Endothelial cell of umbilical vein (primary cell): Measurements from ENCODE around the gene SH2D3C. TPM values are rescaled to one million over a fixed set of nuclear protein-coding genes. Genes with fewer than 3 reads are reported as not detected.

Source experiments
- BruUV-seq: library from RNA; stranded (reverse); fragments of 400-500 nt; replicated peaks from 2 replicates; lab custom pipeline; 2021; lab: Mats Ljungman, UMichigan
- CTCF ChIA-PET: fragments of 300-600, 350-600 bp; sonication (Branson Sonifier 250); formaldehyde crosslinking; loops from one replicate; lab custom pipeline; 2021; ENCODE audit warnings: antibody characterized with exemption, inconsistent platforms; lab: Charles Lee
- POLR2A ChIA-PET: fragments of 300-600, 350-600 bp; sonication (Branson Sonifier 250); formaldehyde crosslinking; loops from one replicate; lab custom pipeline; 2021; ENCODE audit warnings: antibody characterized with exemption, inconsistent platforms; lab: Charles Lee
- DNase-seq: peaks from one replicate; pipeline ENCODE4 v3.0.0-alpha.2; 2011; ENCODE audit warnings: low read depth, low spot score
- FAIRE-seq: peaks from 2 replicates; lab custom pipeline; 2011; peaks lifted over from hg19 to GRCh38; lab: Jason Lieb, UNC
- H2AFZ ChIP-seq: 2 replicates; pipeline ENCODE4 v1.6.0; 2012; ENCODE audit warnings: low read depth, low read length, control low read depth, inconsistent platforms
- H3K27ac ChIP-seq: 2 replicates; pipeline ENCODE4 v1.5.1; 2011; ENCODE audit warnings: low read depth, mild to moderate bottlenecking, control low read depth, low read length, moderate library complexity; ENCODE audit not compliant: insufficient read depth
- H3K27me3 ChIP-seq, 2 experiments: 2 replicates each; pipeline versions ENCODE4 v1.6.0 to v1.6.1; 2011; ENCODE audit warnings: low read length in 2 of 2, mixed read lengths in 1 of 2; ENCODE audit not compliant: control insufficient read depth in 2 of 2, insufficient read depth in 2 of 2
- H3K36me3 ChIP-seq, 2 experiments: 2 replicates in 1 of 2; 3 replicates in 1 of 2; pipeline ENCODE4 v1.5.1; 2011; ENCODE audit warnings: low read length in 2 of 2, mild to moderate bottlenecking in 1 of 2, moderate library complexity in 1 of 2; ENCODE audit not compliant: control insufficient read depth in 2 of 2, insufficient read depth in 2 of 2; ENCODE audit errors: extremely low read depth in 1 of 2
- H3K4me1 ChIP-seq: 3 replicates; pipeline ENCODE4 v1.5.1; 2011; ENCODE audit warnings: mild to moderate bottlenecking, low read length; ENCODE audit not compliant: control insufficient read depth, insufficient read depth; ENCODE audit errors: extremely low read depth
- H3K4me2 ChIP-seq: 2 replicates; pipeline ENCODE4 v1.6.1; 2011; ENCODE audit warnings: low read length, control low read depth, mixed read lengths; ENCODE audit not compliant: insufficient read depth
- H3K4me3 ChIP-seq, 3 experiments: fragments of 200-600 bp in 1 of 3; sonication (generic), shearing (Covaris generic) in 1 of 3; replicated peaks in 1 of 3; 2 replicates each; pipeline ENCODE4 v1.5.1; 2011 to 2016; ENCODE audit warnings: control low read depth in 3 of 3, low read length in 3 of 3, mild to moderate bottlenecking in 2 of 3, inconsistent platforms in 1 of 3, low read depth in 1 of 3, moderate library complexity in 1 of 3; ENCODE audit not compliant: insufficient read depth in 1 of 3
- H3K79me2 ChIP-seq: 2 replicates; pipeline ENCODE4 v1.6.0; 2012; ENCODE audit warnings: low read length, inconsistent platforms; ENCODE audit not compliant: control insufficient read depth, insufficient read depth
- H3K9ac ChIP-seq: replicated peaks from 2 replicates; pipeline ENCODE3; 2011; ENCODE audit warnings: low read length, control low read depth; ENCODE audit not compliant: insufficient read depth; ENCODE audit errors: extremely low read depth
- H3K9me1 ChIP-seq: replicated peaks from 3 replicates; pipeline ENCODE4 v1.6.0; 2011; ENCODE audit warnings: mild to moderate bottlenecking, low read length; ENCODE audit not compliant: control insufficient read depth, insufficient read depth; ENCODE audit errors: extremely low read depth
- H3K9me3 ChIP-seq: replicated peaks from 2 replicates; pipeline ENCODE4 v1.5.1; 2012; ENCODE audit warnings: low read length, inconsistent platforms; ENCODE audit not compliant: control insufficient read depth, insufficient read depth
- H4K20me1 ChIP-seq: replicated peaks from 2 replicates; pipeline ENCODE3; 2011; ENCODE audit warnings: mild to moderate bottlenecking, low read length; ENCODE audit not compliant: control insufficient read depth, insufficient read depth; ENCODE audit errors: extremely low read depth
- CTCF ChIP-seq, 2 donors: IDR thresholded peaks; 1 replicate in 1 of 2; 2 replicates in 1 of 2; pipeline ENCODE4 v1.5.1; 2011; ENCODE audit warnings: low read length in 2 of 2, mild to moderate bottlenecking in 2 of 2, moderate library complexity in 2 of 2, control low read depth in 1 of 2, inconsistent platforms in 1 of 2, low read depth in 1 of 2; ENCODE audit not compliant: insufficient read depth in 1 of 2; ENCODE audit errors: extremely low read depth in 1 of 2
- EZH2 ChIP-seq: IDR thresholded peaks from 2 replicates; pipeline ENCODE4 v1.6.1; 2012; ENCODE audit warnings: borderline replicate concordance, low read depth, mild to moderate bottlenecking, moderate library complexity, low read length, inconsistent platforms; ENCODE audit not compliant: severe bottlenecking
- FOS ChIP-seq: IDR thresholded peaks from 2 replicates; pipeline ENCODE4 v1.6.1; 2011; ENCODE audit warnings: mild to moderate bottlenecking, low read length, moderate library complexity, borderline replicate concordance; ENCODE audit not compliant: insufficient read depth
- GATA2 ChIP-seq: IDR thresholded peaks from 2 replicates; pipeline ENCODE4 v1.7.0; 2011; ENCODE audit warnings: low read depth, mild to moderate bottlenecking, moderate library complexity, mixed read lengths, low read length; ENCODE audit not compliant: insufficient read length, insufficient read depth
- JUN ChIP-seq: IDR thresholded peaks from 2 replicates; pipeline ENCODE4 v1.6.1; 2011; ENCODE audit warnings: borderline replicate concordance, low read depth; ENCODE audit not compliant: insufficient read length, insufficient read depth
- MAX ChIP-seq: IDR thresholded peaks from 2 replicates; pipeline ENCODE4 v1.6.1; 2011; ENCODE audit not compliant: insufficient read depth, insufficient read length
- MYC ChIP-seq: IDR thresholded peaks from one replicate; pipeline ENCODE4 v1.6.1; 2011; ENCODE audit warnings: mild to moderate bottlenecking, low read depth, low read length
- POLR2A ChIP-seq: IDR thresholded peaks from 2 replicates; pipeline ENCODE4 v1.6.1; 2012; ENCODE audit warnings: low read depth, mild to moderate bottlenecking, control low read depth, low read length
- POLR2AphosphoS5 ChIP-seq: IDR thresholded peaks from 2 replicates; pipeline ENCODE4 v1.6.1; 2012; ENCODE audit warnings: low read depth, mild to moderate bottlenecking, control low read depth, low read length, moderate library complexity; ENCODE audit not compliant: insufficient read depth
- dilution Hi-C: fragments of 300-500 bp; cut with MboI; formaldehyde crosslinking; loops from one replicate; pipeline ENCODE4 v1.15.0; 2019; ENCODE audit warnings: low sequenced_read_pairs; ENCODE audit not compliant: extremely low pct_ligation_motif_present
- intact Hi-C: fragments of 100-400 bp; cut with micrococcal nuclease; formaldehyde crosslinking; loops from one replicate; pipeline ENCODE4 v1.10.0; 2022
- polyA plus RNA-seq, 4 experiments: library from polyadenylated mRNA; depleted of rRNA in 3 of 4; stranded (reverse) in 3 of 4; unstranded in 1 of 4; fragments of >200 nt; gene quantifications; 2 replicates each; pipeline versions ENCODE4 v1.2.1 to v1.2.3, GENCODE V29; 2011 to 2012; ENCODE audit warnings: missing spikeins in 1 of 4
- total RNA-seq: library from RNA; stranded (reverse); gene quantifications from 2 replicates; pipeline ENCODE4 v1.2.3, GENCODE V29; 2021

SH2D3C gene
- total and polyA plus RNA-seq, 2 donors (not counting 3 experiments of a cell fraction or from before 2014, with no cell fraction given), result 95.0 to 173 TPM

GRCh38 chr9:127773981-127774380, 4.5 kb downstream of the SH2D3C start:
- no peak overlapping the region for H3K4me3 ChIP-seq
- TF ChIP-seq POLR2A, result no peak
- no peak for TF ChIP-seq JUN
- no peak for TF ChIP-seq MYC
- TF ChIP-seq GATA2, result no peak
- TF ChIP-seq FOS, result no peak
- TF ChIP-seq EZH2, result no peak
- no peak for TF ChIP-seq POLR2AphosphoS5
- no peak for TF ChIP-seq CTCF (IDR thresholded peaks at IDR 0.05; ENCODE audit: extremely low read depth in 1 of 2, insufficient read depth in 1 of 2, low read depth in 1 of 2, low read length in 2 of 2)
- TF ChIP-seq MAX, result no peak
- DNase-seq (no peak), FAIRE-seq (no peak)
- no peaks in the 10 kb centered on the region for H3K9me1 ChIP-seq
- dilution Hi-C loops (no loop called here), intact Hi-C loops (no loop called here)
- no peaks in the 10 kb centered on the region for H4K20me1 ChIP-seq
- ChIA-PET CTCF (interaction anchor here (1.3 kb wide), 1 partner anchor 10 kb away, joined by 3 read pairs; no protein-coding TSS in a partner anchor), POLR2A (no interaction called here)
- no peaks in the 10 kb centered on the region for H3K36me3 ChIP-seq
- no peaks in the 10 kb centered on the region for H3K9me3 ChIP-seq
- no TSS peak for BruUV-seq
- H3K27me3 ChIP-seq, result no peaks in the 10 kb centered on the region
- no peak overlapping the region for H3K4me2 ChIP-seq
- no peak overlapping the region for H2AFZ ChIP-seq
- no peak overlapping the region for H3K27ac ChIP-seq
- no peak overlapping the region for H3K9ac ChIP-seq
- peaks cover 13% of the 10 kb centered on the region for H3K4me1 ChIP-seq
- peaks cover 16% of the 10 kb centered on the region for H3K79me2 ChIP-seq
